NCI-H2107 treated with DMSO at 0.1 percent for 48 hours (cell line): ENCODE measurements around the gene HOXC5.

Experiments used
- DNase-seq: peaks from one replicate; lab custom pipeline; 2025; ENCODE audit not compliant: unreplicated experiment; lab: John Stamatoyannopoulos, UW

The HOXC5 gene

DNA sequence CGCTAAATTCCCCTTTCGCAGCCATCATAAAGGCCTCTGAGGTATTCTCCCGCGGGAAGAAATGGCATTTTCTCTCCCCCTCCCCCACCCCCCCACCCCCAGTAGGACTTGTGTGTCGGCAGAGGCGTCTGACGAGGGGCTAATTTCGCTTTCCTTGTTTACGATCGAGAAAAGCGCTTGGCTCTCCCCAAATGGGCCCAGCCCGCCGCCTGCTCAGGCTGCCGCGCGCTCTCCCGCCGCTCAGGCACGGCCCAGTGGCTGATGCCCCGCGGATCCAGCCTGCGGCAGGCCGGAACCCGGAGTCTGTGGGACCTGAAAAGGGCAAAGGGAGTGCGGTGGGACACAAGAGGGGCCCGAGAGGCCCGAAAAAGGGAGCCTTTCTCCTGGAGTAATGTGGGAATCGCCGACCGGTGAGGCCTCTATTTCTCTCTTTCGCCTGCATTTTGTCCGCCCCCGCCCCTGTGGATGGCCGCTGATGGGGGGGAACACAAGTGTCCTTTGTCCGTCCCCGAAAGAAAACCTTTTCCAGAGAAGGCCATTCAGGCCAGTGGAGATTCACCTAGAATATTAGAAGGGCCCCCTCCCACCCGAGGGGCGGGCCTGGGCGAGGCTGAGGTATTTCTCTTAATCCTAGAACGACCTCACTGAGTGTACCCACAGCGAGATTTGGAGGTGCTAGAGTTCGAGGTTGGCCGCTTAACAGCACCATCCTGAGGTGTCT is 13.6 kb upstream of the HOXC5 start:
- DNase-seq: no peak

DNA sequence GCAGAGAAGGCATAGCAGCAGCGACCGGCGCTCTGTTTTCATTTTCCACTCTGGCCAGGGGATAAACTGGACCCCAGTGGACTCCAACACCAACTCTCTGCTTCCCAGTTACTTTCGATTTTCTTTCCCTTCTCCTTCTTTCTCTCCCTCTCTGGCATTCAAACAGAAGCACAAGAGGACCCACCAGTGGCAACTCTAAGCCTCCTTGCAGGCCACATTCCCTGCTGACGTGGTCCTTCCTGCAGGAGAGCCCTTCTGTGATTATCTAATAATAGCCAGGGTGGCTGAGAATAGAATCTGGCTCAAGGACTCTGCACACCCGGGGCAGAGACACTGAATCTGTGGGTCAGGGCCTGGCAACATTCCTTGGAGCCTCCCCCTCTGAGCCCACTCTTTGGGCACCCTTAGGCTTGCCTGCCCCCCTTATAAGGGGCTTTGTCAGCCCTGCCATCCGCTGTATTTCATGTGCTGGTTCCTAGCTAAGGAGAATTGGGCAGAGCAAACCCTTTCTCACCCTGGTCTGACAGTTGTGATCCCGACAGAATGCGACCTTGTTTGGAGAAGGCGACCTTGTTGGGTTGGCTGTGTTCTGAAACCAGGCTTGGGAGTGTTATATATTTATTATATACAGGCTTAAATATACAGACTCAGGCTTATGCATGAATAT is 12.8 kb upstream of the HOXC5 start:
- DNase-seq: no peak

DNA sequence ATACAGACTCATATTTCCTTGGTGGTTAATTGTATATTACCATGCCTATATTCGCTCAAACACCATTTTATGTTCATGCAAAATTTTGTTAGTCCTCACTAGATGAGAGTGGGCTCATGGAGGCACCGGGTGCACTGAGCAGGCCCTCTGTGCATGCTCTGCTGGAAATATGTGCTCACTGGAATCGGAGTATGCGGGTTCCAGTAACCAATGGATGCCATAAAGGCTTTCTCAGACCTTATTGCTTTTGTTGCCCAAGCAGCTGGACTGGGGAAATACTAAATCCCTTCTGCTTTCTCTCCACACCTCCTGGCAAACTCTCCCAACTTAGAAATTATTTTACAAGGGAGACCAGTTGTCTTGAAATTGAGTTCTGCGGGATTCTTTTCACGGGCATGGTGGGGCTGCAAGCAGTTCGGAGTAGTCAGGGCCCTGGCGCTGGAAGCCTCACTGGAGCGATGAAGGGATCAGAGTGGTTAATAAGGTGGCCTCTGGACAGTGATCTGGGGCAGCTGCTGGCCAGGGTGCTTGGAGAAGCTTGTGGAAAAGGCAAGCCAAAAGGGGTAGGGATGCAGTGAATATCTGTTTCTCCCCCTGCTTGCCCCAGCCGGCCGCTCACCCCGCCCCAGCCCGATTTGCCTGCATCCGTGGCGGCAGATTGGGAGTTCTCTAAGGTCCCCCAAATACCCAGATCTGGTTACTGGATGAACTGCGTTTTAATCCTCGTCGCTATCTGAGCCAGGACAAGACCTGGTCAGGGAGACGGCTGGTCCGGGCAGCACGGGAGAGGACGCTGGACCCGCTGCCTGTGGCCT is 12.1 kb upstream of the HOXC5 start:
- DNase-seq: no peak

DNA sequence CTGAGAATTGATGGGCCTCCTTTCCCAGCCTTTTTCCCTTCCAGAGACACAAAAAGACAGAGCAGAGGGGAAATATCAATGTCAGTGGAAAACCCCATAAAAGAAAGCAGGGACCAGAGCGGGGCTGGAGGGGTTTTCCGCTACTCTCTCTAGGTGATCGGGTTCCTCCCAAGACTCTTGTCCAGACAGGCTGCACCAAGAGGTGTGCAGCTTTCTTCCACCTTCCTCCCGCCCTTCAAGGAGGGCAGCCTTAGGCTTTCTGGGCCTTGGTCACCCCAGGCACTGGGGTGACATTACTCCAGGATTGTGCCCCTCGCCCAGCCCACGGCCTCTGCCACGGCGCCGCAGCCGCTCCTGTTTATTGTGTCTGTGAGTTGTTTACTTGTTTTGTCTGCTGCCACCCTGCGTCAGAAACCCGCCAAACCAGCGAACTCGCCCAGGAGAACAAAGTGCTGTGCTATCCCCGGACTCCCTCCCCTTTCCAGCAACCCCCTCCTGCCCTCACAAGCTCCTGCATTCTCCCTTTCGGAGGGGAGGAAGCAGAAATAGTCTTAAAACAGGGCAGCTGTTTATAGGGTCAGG is 11.3 kb upstream of the HOXC5 start:
- no peak for DNase-seq

GRCh38 chr12:54022960-54023884 is 9.6 kb upstream of the HOXC5 start:
- no peak for DNase-seq

DNA sequence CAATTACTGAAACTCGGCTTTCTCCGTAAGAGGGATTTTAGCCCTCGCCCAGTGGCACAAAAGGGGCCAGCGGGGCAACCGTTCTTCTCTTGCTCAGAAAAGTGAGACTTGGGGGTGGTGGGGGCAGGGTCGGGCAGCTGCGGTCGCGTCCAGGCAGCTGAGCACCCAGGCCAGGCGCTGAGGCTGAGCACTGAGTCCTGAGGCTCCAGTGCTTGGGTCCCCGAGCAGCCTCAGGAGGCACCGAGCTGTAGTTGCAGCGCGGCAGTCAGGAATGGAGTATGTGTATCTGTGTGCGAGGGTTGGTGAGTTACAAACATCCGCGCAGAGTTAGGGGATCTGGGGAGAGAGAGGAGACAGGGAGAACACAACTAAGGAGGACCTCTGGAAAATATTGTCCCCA is 8.7 kb upstream of the HOXC5 start:
- DNase-seq: no peak

GRCh38 chr12:54024581-54025305 is 8.1 kb upstream of the HOXC5 start:
- no peak for DNase-seq

DNA sequence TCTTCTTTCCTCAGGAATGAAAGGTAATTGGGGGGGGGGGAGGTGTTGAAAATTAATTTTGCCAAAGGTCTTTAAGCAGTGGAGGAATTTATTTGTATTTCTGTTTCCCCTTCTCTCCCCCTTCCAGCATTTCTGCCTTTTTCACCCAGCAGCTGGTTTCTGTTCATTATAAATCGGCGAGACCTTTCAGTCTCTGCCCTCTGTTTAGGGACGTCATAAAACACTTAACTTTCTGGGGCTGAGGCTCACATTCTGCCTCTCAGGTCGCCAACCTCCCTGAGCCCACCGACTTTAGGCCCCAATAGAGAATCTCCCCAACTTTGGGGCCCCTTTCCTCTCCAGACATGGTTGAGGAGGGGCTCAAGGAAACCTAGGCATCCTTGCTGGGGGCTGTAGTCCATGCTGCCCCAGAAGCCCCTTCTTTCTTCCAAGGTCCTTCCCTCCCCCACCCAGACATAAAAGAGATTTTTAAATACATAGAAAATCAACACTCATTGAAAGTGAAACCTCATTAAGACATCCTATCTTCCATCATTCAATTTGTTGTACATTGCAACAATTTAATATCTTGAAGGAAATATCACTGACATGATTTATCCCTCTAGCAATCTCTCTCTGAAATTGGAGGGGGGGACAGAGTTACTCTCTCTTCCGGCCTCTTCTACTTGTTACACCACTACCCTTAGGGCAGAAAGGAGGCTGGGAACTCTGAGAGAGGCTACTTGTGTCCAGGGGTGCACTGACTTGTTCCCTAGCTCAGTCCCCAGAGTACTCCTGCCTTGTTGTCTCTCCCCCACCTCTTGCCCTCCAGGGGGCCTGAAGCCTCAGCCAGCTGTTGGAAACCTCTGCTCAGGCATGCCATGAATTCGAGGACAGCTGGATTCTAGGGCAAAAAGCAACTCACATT is 7.1 kb upstream of the HOXC5 start:
- no peak for DNase-seq

- no peak for DNase-seq
Observed at GRCh38 chr12:54026640-54027441, 6.0 kb upstream of the HOXC5 start.

DNA sequence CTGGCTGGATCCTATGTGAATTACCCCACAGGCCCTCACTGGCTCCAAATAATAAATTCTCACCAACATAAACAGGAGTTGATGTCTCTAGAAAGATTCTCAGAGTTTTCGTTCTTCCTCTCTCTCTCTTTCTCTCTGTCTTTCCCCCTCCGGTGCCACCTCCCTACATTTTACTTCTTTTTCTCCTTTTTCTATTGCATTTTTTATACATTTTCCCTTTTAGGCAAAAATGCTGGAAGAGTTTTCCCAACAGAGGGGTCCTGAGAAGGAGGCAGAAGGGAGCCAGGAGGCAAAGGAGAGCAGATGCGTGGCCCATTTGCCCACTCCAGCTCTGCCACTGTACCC is 5.4 kb upstream of the HOXC5 start:
- DNase-seq: no peak

GRCh38 chr12:54028314-54029201 is 4.3 kb upstream of the HOXC5 start, which contains the start of gene HOXC6:
Gene HOXC6, plus strand, starts transcription at chr12:54028440. Its CDS starts 82 bp downstream, at chr12:54028522.
- DNase-seq: no peak

DNA sequence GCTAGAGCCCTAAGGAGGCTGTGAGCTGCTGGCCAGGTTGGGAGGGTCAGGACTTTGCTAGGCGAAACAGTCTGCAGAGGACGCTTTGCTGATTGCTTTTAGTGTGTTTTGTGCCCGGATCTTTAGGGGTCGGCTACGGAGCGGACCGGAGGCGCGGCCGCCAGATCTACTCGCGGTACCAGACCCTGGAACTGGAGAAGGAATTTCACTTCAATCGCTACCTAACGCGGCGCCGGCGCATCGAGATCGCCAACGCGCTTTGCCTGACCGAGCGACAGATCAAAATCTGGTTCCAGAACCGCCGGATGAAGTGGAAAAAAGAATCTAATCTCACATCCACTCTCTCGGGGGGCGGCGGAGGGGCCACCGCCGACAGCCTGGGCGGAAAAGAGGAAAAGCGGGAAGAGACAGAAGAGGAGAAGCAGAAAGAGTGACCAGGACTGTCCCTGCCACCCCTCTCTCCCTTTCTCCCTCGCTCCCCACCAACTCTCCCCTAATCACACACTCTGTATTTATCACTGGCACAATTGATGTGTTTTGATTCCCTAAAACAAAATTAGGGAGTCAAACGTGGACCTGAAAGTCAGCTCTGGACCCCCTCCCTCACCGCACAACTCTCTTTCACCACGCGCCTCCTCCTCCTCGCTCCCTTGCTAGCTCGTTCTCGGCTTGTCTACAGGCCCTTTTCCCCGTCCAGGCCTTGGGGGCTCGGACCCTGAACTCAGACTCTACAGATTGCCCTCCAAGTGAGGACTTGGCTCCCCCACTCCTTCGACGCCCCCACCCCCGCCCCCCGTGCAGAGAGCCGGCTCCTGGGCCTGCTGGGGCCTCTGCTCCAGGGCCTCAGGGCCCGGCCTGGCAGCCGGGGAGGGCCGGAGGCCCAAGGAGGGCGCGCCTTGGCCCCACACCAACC is 3.1 kb upstream of the HOXC5 start:
- DNase-seq: no peak

- DNase-seq: no peak
Observed at GRCh38 chr12:54030442-54030801, 2.4 kb upstream of the HOXC5 start.

- no peak for DNase-seq
Observed at GRCh38 chr12:54030889-54031471, 1.9 kb upstream of the HOXC5 start.

DNA sequence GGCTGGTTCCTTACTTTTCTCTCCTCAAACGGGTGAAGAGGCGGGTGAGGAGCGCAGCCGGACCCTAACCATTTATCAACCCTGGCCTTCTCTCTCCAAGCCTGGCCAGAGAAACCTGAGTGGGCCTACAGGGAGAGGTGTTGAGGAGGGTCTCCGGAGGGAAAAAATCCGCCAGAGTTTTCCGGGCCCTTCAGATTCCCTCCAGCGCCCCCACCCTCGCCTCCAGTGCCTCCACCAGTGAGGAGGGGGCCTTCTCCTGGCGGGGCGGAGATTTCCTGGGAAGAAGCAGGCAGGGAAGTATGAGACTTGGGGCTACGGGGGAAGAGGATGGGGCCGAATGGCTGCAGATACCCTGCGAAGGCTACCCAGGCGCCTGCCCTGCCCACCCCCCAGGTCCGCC is 1.4 kb upstream of the HOXC5 start:
- DNase-seq: no peak
